Smooth muscle cell (in vitro differentiated cells): ENCODE results near the gene OR7G1. TPM values are rescaled to one million over a fixed set of nuclear protein-coding genes. Genes with fewer than 3 reads are reported as not detected.

ENCODE experiments used
- DNase-seq: peaks from one replicate; lab custom pipeline; 2025; ENCODE audit not compliant: unreplicated experiment; lab: John Stamatoyannopoulos, UW
- H2AFZ ChIP-seq: fragments of 200-600 bp; sonication (generic); 2 replicates; pipeline ENCODE4 v1.6.0; 2016; ENCODE audit warnings: antibody characterized with exemption, low read depth, mild to moderate bottlenecking
- H3F3A ChIP-seq: fragments of 200-600 bp; sonication (generic); 2 replicates; pipeline ENCODE4 v1.6.0; 2017; ENCODE audit warnings: antibody characterized with exemption, low read depth
- H3K27ac ChIP-seq: fragments of 200-600 bp; sonication (generic); 2 replicates; pipeline ENCODE4 v1.5.1; 2016; ENCODE audit warnings: low read depth, mild to moderate bottlenecking
- H3K27me3 ChIP-seq: fragments of 200-600 bp; sonication (generic); 2 replicates; pipeline ENCODE4 v1.6.1; 2016; ENCODE audit warnings: low read depth, mild to moderate bottlenecking
- H3K36me3 ChIP-seq: fragments of 200-600 bp; sonication (generic); 2 replicates; pipeline ENCODE4 v1.5.1; 2016; ENCODE audit warnings: low read depth
- H3K4me1 ChIP-seq: fragments of 200-600 bp; sonication (generic); 2 replicates; pipeline ENCODE4 v1.5.1; 2016; ENCODE audit warnings: low read depth
- H3K4me2 ChIP-seq: fragments of 200-600 bp; sonication (generic); 2 replicates; pipeline ENCODE4 v1.6.0; 2016; ENCODE audit warnings: mild to moderate bottlenecking
- H3K4me3 ChIP-seq: fragments of 200-600 bp; sonication (generic); 2 replicates; pipeline ENCODE4 v1.5.1; 2016; ENCODE audit warnings: mild to moderate bottlenecking
- H3K79me2 ChIP-seq: fragments of 200-600 bp; sonication (generic); 2 replicates; pipeline ENCODE4 v1.6.0; 2016; ENCODE audit warnings: low read depth, mild to moderate bottlenecking
- H3K9ac ChIP-seq: fragments of 200-600 bp; sonication (generic); 2 replicates; pipeline ENCODE4 v1.6.0; 2016; ENCODE audit warnings: low read depth
- H3K9me3 ChIP-seq: fragments of 200-600 bp; sonication (generic); replicated peaks from 2 replicates; pipeline ENCODE4 v1.5.1; 2016; ENCODE audit warnings: low read depth
- H4K20me1 ChIP-seq: fragments of 200-600 bp; sonication (generic); 2 replicates; pipeline ENCODE4 v1.6.0; 2016; ENCODE audit warnings: low read depth
- CTCF ChIP-seq: fragments of 200-600 bp; sonication (generic); IDR thresholded peaks from 2 replicates; pipeline ENCODE4 v1.5.1; 2017; ENCODE audit warnings: borderline replicate concordance, mild to moderate bottlenecking, antibody characterized with exemption; ENCODE audit not compliant: insufficient read depth, poor library complexity, severe bottlenecking
- WGBS: methylation state at CpG from one replicate; pipeline ENCODE4 v1.1.7; 2016; ENCODE audit warnings: low lambda C conversion rate; 5-methylcytosine and 5-hydroxymethylcytosine counted together
- polyA plus RNA-seq: library from polyadenylated mRNA; unstranded; fragments of >200 nt; fragmentation: Nextera tagmentation; extraction: Ambion mirVana; gene quantifications from 2 replicates; pipeline ENCODE4 v1.2.1, GENCODE V29; 2016
- total RNA-seq: library from RNA; depleted of rRNA; stranded (reverse); fragments of >200 nt; gene quantifications from 2 replicates; pipeline ENCODE4 v1.2.3, GENCODE V29; 2014

OR7G1 gene
- total and polyA plus RNA-seq, 2 experiments from 2014 or later, result not detected

GRCh38 chr19:9156304-9156703, 40.7 kb upstream of the OR7G1 start:
- WGBS, result 100% methylated on average over 1 of the region's 1 CpG
- peaks cover 49% of the 10 kb centered on the region for H3K79me2 ChIP-seq
- peaks cover 34% of the 10 kb centered on the region for H3K36me3 ChIP-seq
- H3K4me1 ChIP-seq, result no peaks in the 10 kb centered on the region
- no peak overlapping the region for H3K4me2 ChIP-seq
- no peak for DNase-seq
- TF ChIP-seq CTCF, result no peak
- no peak overlapping the region for H2AFZ ChIP-seq
- H3K4me3 ChIP-seq, result no peak overlapping the region
- H3F3A ChIP-seq, result no peaks in the 10 kb centered on the region
- no peak overlapping the region for H3K9ac ChIP-seq
- no peak overlapping the region for H3K27ac ChIP-seq
- H3K27me3 ChIP-seq, result no peaks in the 10 kb centered on the region
- peaks cover 26% of the 10 kb centered on the region for H3K9me3 ChIP-seq
- peaks cover 33% of the 10 kb centered on the region for H4K20me1 ChIP-seq

DNA sequence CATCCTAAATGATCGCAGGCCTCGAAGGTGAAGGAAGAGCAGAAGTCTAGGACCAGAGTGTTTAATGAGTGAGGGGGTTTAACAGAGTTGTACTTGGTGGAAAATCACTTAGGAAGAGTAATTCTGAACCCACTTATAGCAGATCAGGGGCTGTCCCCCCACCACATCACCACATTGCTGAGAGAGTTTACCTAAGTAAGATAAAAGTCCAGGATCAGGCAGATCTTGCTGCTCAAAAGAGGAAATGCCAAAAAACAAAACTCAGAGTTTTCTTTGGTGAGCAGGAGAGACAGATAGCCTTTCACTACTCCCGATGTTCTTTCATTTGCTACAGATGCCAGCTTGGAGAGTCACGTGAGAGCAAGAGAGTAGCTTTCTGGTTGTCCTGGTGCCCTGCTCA, 40.0 kb upstream of the OR7G1 start:
- no peak overlapping the region for H2AFZ ChIP-seq
- no peak overlapping the region for H3K27ac ChIP-seq
- TF ChIP-seq CTCF, result no peak
- 95% methylated on average over 4 of the region's 4 CpGs for WGBS
- no peak for DNase-seq
- H3K4me3 ChIP-seq, result no peak overlapping the region
- no peaks in the 10 kb centered on the region for H3K4me1 ChIP-seq
- H3K36me3 ChIP-seq, result peaks cover 27% of the 10 kb centered on the region
- H3F3A ChIP-seq, result no peaks in the 10 kb centered on the region
- H3K27me3 ChIP-seq, result no peaks in the 10 kb centered on the region
- H3K9ac ChIP-seq, result no peak overlapping the region
- H3K79me2 ChIP-seq, result peaks cover 56% of the 10 kb centered on the region
- H3K9me3 ChIP-seq, result peaks cover 19% of the 10 kb centered on the region
- H3K4me2 ChIP-seq, result no peak overlapping the region
- peaks cover 40% of the 10 kb centered on the region for H4K20me1 ChIP-seq

DNA sequence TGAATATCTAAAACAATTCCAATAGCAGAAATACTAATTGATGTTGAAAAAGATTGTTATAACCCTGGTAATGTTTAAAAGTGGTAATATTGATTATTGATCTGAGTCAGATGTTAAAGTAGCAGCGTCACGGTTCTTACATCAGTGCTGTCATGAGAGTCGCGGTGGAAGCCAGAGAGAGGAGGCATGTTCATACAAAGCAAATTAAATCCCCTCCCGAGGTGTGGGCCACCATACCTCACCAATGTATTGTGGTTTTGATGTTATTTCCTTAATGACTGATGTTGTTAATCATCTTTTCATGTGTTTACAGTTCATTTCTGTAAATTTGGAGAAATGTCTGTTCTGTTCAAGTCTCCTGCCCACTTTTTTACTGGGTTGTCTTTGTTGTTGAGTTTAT, 35.8 kb upstream of the OR7G1 start:
- no peaks in the 10 kb centered on the region for H3F3A ChIP-seq
- H3K4me3 ChIP-seq, result no peak overlapping the region
- DNase-seq, result no peak
- peaks cover 99% of the 10 kb centered on the region for H3K79me2 ChIP-seq
- H3K9me3 ChIP-seq, result peaks cover 5% of the 10 kb centered on the region
- no peak for TF ChIP-seq CTCF
- H3K27ac ChIP-seq, result no peak overlapping the region
- H3K27me3 ChIP-seq, result no peaks in the 10 kb centered on the region
- H3K36me3 ChIP-seq, result peaks cover 8% of the 10 kb centered on the region
- peaks cover 38% of the 10 kb centered on the region for H4K20me1 ChIP-seq
- H3K9ac ChIP-seq, result no peak overlapping the region
- no peak overlapping the region for H3K4me2 ChIP-seq
- H3K4me1 ChIP-seq, result no peaks in the 10 kb centered on the region
- 98% methylated on average over 5 of the region's 5 CpGs for WGBS
- H2AFZ ChIP-seq, result no peak overlapping the region

GRCh38 chr19:9150650-9151049, 35.1 kb upstream of the OR7G1 start:
- Histone ChIP-seq H3K27ac (no peak overlapping the region), H3K79me2 (peaks cover 100% of the 10 kb centered on the region), H3K9me3 (peaks cover 6% of the 10 kb centered on the region), H3K9ac (no peak overlapping the region), H2AFZ (no peak overlapping the region), H3K4me2 (no peak overlapping the region), H3K4me1 (no peaks in the 10 kb centered on the region), H3K36me3 (peaks cover 8% of the 10 kb centered on the region), H3K4me3 (no peak overlapping the region), H4K20me1 (peaks cover 31% of the 10 kb centered on the region), H3F3A (no peaks in the 10 kb centered on the region), H3K27me3 (no peaks in the 10 kb centered on the region)
- no peak for TF ChIP-seq CTCF
- DNase-seq, result no peak
- 93% methylated on average over 5 of the region's 5 CpGs for WGBS
